Activated CD4-positive, CD25-positive, alpha-beta regulatory T cell (primary cell): Measurements from ENCODE around the gene ANTXRL.
"Not testable (repeated sequence)": the region's sequence is repeated elsewhere in the genome, so short reads cannot be mapped to it uniquely, and the experiment has no call there.

Experiments
- DNase-seq, 4 experiments: peaks; one replicate each; lab custom pipeline; 2025; lab: John Stamatoyannopoulos, UW

ANTXRL gene

DNA sequence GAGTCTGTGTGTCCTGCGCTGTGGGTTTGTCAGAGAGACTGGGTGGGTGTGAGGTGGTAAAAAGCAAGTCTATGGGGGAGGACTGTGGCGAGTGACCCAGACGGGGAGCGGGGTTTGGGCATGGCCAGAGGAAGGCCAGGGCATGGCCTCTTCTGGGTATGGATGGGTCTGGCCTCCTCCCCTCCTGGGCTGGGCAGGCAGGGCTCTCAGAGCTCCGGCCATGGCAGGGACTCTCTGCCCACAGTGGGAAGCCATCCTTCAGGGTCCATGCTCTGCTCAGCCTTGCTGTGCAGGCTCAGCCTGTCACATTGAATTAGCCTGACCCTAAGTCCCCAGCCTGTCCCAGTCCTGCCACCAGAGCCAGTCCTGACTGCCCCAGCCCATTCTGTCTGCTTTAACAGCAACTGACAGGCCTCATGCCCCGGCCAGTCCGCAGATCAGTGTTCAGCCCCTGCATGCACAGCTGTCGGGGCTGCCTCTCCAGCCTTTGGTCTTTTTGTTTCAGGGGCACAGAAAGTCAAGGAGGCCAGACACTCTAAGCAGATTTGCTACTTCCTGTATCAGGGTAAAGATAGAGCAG, 7.9 kb downstream of the ANTXRL start:
- DNase-seq: no peak

DNA sequence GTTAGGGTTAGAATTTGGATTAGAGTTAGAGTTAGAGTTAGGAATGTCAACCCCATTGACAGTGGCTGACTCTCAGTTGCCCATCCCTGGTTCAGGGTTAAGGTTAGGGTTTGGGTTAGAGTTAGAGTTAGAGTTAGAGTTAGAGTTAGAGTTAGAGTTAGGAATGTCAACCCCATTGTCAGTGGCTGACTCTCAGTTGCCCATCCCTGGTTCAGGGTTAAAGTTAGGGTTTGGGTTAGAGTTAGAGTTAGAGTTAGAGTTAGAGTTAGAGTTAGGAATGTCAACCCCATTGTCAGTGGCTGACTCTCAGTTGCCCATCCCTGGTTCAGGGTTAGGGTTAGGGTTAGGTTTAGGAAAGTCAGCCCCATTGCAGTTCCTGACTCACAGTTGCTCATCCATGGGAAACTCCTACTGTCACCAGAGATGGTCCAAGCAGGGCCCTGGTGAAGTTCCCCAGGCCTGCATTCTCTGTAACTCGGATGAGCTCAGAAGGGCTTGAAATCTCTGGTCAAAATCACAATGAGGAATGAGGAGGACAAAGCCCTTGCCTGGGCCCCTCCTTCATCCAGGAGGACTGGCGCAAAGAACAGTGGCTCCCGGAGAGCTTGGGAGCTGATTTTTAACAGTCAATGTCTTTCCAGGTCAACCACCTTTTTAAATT, 8.7 kb downstream of the ANTXRL start:
- DNase-seq: not testable (repeated sequence)

DNA sequence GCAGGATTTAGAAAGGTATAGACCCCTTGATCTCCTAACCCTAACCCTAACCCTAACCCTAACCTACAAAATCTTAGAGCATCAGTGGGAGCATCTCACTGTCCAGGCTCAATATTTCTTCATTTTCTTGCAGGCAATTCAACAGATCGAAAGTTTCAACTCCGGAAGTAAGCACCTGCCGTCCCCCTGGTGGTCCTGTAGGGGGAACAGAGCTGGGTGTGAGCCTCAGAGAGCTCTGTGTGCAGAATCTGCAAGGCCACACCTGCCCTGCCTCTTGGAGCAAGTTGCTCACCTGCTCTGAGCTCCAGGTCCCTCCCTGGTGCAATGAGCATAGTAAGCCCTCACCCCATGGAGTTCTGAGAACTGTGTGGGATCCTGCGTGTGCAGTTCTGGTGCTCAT, 9.3 kb downstream of the ANTXRL start:
- not testable (repeated sequence) for DNase-seq

DNA sequence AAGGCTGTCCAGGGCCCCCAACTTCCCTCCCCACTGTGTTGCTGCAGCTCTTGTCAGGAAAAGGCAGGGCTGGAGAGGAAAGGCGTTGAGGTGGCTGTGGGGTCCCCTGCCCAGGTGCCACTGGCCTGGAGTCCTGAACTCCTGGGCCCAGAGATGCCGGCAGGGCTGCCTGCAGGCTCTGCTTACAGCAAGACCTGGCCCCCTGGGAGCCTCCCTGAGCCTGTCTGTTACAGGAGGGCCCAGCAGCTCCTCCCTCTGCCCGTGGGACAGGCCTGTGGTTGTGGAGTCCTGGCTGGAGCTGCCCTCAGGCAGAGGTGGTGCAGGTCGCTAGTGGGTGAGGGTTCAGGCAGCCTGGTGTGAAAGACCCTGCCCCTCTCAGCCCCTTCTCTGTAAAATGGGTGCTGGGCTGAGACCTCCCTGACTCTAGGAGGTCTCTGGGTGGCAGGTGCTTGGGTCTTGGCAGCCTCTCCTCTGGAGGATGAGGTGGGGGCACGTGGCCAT, 9.9 kb downstream of the ANTXRL start:
- no peak for DNase-seq

DNA sequence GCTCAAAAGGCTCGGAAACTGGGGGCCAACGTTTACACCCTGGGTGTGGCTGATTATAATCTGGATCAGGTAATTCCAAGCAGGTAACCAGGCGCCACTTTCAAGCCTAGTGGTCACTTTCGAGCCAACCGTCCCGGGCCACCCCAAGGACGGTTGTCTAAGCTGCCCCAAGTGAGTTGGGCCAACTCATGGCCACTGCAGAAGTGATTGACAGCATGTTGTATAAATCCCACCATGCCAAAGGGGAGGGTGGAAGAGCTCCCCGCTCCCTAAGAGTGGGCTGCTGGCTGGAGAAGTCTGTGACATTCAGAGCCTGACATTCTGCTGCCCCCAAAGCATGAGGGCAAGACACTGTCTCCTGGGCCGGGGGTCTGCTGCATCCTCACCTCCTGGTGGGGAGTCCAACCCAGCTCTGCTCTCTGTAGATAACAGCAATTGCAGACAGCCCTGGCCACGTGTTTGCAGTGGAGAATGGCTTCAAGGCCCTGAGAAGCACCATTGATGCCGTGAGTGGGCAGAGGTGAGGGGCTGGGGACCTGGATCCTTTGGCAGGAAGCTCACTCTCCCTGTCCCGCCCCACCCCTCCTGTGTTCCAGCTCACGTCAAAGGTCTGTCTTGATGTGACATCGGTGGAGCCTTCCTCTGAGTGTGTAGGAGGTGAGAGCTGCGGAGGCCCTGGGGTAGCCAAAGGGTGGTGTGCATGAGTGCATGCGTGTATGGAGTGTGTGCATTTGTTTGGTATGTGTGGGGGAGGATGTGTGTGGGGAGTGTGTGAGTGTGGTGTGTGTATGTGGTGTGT, 10.8 kb downstream of the ANTXRL start:
- DNase-seq: no peak

DNA sequence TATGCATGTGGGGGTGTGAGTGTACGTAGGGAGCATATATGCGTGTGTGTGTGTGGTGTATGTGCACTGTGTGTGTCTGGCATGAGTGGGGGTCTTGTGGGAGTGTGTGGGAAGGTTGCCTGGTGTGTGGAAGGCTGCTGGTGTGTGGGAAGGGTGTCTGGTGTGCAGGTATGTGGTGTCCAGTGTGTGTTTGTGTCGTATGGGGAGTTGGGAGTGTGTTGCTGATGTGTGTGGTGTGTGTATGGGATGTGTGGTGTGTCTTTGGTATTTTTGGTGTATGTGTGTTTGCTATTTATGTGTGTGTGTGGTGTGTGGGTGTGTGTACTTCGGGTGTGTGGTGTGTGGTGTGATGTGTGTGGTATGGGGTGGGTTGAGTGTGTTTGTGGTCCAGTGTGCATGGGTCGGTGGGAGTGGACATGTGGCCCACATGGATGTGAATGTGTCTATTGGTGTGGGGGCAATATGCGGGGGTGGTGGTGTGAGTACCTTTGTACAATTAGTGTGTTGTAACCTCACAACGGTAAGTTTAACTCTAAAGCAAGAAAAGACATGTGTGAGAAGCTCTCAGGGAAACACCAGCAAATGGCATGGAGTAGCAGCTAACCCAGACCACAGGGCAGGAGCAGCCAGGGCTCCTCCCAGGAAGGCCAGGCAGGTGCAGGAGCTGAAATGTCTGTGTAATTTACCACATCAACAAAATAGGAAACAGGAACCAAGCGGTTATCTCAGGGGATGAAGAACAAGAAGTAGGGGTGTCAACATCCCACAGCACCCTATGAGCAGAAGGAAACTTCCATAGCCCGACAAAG, 11.9 kb downstream of the ANTXRL start:
- DNase-seq: no peak

DNA sequence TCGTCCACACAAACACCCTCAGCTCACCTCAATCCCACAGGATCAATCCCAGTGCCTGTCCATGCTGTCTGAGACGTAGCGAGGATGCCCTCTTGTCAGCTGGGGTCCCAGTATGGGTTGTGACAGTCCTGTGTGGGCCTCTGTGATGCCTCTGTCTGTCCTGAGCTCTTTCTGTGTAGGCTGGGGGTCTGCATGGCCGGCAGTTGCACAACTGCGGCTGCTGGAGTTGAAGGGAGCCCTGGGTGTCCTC, 12.4 kb downstream of the ANTXRL start:
- no peak for DNase-seq

DNA sequence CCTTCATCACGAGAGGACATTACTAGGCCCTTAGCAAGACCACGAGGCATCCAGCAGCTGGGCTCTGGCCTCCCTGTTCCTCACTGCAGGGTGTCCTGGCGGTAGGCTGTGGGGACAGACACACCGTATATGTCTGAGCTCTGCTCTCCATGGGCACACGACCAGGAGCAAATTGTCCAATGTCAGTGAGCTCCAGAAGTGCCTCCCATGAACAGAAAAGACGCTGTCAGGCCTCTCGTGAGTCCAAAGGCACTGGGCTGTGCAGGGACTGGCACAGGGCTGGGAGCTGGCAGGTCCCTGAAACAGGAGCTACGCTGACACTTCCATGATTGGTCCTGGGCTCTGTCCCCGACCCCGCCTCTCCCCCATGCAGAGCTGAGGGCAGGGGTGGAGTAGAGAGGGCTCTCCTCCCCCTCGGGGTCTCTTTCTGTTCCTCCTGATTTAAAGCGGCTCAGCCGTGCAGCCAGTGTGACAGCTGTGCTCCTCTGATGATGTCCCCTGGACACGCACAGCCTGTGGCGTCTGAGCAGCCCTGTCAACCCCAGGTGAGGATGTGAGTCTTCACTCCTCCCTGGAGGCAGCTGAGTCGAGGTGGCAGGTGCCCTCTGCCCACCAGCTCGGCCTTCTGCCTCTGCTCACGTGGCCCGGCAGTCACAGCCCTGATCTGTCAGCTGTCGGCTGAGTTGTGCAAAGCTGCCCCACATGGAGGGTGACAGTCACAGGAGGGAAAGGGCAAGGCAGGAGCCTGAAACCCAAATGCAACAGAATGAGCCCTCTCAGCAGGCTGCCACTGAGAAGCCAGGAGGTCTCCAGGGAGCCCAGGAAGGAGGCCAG, 13.0 kb downstream of the ANTXRL start:
- no peak for DNase-seq

DNA sequence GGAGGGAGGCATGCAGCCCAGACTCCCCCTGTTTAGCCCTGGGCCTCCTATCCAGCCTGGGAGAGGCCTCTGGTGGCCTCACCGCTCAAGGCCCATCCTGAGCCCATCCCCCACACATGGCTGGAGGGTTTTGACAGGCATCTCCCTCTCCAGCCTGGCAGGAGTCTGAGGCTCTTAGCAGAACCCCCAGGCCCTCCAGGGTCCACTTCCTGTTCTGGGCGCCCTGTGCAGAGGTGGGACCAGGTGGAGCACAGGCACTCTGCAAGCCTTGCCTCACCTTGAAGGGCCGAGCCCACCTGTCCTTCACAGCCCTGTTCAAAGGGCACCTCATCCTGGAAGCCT, 13.5 kb downstream of the ANTXRL start:
- not testable (repeated sequence) for DNase-seq

DNA sequence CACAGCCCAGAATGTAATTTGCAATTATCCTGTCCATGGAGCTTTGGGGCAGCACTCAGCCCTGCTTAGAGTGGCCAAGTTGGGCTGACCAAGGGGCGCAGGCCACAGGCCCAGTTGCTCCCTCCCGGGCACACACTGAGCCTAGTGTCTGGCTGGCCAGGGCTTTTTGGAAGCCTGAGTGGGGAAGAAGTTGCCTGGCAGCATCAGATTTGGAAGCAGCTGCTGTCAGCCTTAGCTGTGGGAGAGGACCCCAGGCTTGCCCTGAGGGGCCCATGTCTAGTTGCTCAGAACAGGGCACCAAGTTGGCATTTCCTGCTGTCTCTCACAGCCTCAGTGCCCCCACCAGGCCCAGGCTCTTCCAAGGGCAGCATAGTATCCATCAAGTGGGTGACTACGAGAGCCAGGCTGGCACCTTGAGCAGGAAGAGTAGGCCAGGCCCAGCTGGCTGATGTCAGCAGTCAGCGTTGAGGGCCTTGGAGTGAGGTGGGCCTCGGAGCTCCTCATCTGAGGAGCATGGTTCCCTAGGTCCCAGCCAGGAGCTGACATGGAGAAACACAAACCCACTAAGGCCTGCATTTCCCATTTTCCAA, 14.4 kb downstream of the ANTXRL start:
- no peak for DNase-seq

DNA sequence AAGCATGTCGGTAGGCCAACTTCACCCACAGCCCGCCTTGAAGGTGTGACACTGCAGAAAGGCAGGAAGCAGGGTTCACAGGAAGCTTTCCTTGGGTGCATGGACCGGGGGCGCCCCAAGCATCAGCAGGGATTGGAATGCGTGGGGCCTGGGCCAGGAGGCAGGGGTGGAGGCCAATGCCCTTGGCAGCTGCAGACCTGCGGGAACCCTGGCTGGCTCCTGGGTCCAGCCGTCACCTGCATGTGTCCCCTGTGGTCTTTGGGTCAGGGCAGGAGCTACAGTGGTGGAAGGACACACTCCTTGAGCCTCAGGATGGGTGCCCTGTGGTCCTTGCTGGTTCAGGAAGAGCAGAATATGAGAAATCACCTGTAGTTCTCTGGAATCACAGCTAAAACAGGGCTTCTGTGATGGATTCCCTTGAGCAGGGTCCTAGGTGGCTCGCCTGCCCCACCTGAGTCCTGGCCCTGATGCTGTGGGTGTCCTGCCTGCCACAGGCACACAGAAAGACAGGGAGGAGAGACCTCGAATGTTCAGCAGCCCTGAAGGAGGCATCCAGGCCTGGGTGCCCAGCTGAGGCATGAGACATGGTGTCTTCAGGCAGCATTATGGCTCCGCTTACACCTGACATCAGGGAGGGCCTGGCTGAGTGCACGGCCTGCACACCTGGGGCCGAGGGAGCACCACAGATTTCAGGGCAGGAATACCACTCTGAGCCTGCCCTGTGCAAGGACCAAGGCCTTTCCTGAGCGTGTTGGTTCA, 15.1 kb downstream of the ANTXRL start:
- DNase-seq: no peak

DNA sequence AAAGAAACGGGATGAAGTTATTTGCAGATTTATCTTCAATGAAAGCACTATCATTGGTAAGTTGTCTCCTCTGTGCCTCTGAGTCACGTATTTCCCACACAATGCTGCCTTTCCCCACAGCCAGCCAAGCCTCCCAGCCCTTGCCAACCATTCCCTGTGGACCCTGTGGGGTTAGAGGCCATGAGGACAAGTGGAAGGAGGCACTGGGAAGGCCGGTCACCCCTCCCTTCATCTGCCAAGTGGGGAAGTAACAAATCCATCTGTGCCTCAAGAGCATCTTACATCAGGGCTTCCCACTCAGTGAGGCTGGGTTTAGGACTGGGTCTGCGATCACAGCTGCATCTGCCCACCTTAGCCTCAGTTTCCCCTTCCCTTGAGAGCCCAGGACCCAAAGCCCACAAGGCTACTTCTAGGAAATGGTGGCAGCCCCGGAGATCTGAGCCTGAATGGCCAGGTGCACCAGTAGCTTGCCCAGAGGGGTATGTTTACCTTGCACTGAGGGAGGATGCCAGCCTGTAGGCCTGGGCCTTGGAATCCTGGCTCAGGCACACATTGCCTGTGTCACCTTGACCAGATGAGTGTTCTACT, 16.1 kb downstream of the ANTXRL start:
- DNase-seq: not testable (repeated sequence)

DNA sequence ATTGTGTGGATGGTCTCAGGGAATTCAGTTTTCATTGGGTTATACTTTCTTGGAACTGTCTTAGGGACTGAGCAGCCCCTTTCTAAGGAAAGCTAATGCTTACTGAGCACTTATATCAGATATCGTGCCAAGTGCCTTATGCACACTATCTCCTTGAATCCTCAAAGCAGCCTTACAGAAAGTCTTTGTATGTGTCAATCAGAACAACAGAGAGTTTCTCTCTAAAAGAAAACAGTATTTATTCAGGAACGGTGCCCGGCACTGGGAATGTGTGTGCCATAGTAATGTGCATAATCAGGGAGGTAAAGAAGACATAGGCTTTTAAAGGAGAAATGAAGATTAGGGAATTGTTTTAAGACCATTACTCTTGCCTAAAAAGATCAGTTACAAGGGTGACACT, 17.3 kb downstream of the ANTXRL start:
- no peak for DNase-seq

DNA sequence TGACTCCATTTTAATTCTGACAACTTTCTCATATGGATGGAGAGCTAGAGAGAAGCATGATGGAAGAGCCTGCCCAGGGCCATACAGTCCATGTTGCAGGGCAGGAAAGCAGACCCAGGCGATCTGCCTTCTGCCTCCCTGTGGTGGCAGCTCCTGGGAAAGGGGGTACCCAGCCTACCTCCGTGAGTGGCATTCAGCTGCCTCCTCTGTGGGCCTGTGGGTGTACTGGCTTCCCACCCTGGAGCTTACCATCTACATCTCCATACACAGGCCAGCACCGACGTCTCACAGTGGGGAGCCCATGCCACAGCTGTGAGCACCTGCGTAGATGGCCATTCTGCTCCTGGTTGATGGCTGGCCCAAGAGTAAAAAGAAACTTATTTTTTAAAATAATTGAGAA, 17.9 kb downstream of the ANTXRL start:
- not testable (repeated sequence) for DNase-seq

DNA sequence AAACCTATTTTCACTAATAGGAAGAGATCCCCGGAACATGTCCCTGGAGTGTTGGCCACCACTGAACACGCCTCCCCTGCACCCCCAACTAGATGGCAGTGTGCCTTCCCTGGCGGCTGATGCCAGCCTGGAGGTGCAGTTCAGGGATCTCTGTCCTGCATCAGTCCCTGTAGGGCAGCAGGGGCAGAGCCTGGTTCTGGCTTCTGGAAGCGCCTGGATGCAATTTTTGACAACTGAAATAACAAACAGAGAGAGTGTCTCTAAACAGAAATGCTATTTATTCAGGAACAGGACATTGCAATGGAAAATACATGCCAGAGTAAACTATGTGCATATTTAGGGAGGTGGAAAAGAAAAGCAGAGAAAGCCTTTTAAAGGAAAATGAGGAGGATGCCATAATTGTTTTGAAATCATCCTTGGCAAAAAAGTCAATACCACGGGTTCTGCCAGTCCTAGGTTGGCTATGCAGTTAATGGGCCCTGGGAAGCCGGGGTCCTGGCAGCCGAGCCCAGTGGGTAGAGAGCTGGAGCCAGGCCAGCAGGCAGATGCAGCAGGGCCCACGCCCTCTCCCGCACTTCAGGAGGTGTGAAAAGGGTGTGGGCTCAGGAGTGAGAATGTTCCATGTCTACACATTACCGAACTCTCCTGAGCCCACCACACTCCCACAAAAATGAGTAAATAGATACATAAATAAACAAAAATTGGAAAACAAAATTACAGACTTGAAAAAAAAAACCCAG, 18.5 kb downstream of the ANTXRL start:
- no peak for DNase-seq

DNA sequence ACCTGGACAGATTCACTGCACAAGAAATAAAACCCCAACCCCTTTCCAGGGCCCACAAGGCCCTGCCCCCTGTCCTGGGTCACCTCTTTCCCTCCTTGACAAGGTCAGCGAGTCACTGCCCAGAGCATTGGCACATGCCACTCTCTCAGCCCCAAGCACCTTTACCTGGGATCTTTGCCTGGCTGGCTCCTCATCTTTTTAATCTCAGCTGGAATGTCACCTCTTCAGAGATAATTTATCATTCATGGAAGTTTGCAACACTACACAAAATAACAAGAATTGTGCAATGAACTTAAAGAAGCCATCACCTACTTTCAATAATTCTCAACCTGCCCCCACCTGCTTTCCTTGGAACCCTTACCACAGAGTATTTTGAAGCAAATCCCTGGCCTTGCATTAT, 19.2 kb downstream of the ANTXRL start:
- no peak for DNase-seq

DNA sequence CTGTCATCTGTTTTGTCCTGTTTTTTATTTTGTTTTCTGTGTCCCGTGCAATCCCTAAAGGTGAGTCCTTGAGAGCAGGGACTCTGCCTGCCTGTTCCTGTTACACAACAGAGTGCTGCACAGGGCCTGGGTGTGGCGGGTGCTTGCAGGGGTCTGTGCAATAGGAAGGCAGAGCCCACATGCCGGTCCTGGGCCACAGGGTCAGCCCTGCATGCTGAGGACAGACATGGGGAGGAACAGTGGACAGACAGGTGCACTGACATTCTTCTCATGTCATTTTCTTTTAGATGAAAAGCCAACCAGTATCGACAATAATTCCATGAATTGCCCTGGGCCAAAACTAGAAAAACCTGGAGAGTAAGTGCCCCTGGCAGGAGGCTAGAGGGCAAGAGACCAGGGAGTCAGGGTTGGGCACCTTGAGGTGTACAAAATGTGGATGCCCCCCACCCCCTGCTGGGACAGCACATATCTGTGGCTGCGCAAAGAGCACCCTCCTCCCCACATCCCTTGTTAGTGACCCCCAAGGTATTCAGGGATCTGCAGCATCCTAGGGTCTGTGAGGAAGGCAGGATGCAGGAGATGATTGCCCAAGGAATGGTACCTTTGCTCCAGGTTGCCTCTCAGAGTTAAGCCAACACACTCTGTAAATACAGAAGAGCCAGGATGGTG, 19.9 kb downstream of the ANTXRL start:
- no peak for DNase-seq

DNA sequence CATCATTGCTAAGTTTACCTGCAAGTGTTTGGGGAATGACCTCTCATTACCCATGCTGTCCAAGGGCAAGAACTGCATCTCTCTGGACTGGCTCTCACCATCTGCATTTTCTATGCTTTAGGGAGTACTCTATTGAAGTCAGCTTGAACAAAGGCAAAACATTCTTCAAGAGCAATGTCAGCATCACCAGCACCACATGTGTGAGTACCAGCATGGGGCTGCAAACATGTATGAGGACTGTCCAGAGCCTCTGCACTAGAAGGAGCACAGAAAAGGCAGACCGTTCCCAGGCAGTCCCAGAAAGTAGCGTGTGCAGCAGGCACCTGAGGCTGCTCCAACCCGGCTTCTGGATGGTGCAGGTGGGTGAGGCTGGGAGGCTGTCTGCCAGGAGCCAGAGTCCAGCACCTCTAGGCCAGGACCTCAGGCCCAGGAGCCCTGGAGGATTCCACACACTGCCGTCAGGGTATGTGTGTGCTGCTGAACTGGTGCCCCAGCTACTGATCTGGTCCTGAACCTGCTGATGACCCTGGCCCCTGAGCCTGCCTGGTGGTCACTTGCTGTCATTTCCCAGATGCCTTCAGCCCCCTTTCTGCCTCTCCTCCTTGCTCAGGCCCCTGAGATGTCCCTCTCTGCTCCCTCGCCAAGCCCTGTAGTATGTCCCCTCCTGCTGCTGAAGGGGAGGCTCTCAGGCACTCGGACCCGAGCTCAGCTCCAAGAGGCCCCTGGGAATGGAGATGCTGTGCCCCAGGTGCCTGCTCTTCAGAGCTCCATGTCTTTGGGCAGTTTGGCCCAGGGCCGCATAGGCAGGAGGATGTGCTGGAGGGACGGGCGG, 20.7 kb downstream of the ANTXRL start:
- no peak for DNase-seq
